ENCODE measurements around the gene CHRNE. TPM values are rescaled to one million over a fixed set of nuclear protein-coding genes. Genes with fewer than 3 reads are reported as not detected.

The CHRNE gene
- total and polyA plus RNA-seq, 12 donors, result 0.30 to 7.2 (median 0.56) TPM; not detected in 2

GRCh38 chr17:4893721-4894560, 9.0 kb downstream of the CHRNE start:
- WGBS, 4 donors, result 86 to 94% (median 88%) methylated on average over 17 to 31 of the region's 31 CpGs
- no peak overlapping the region for H3K4me3 ChIP-seq
- H3K27ac ChIP-seq, result no peak overlapping the region
- no peaks in the 10 kb centered on the region for H3K9me3 ChIP-seq (replicated peaks in 1 of 3)
- TF ChIP-seq POLR2A (IDR thresholded peaks at IDR 0.05), result no peak
- TF ChIP-seq CTCF (IDR thresholded peaks at IDR 0.05), result no peak
- H3K36me3 ChIP-seq (replicated peaks in 1 of 2), result peaks cover 0 to 74% of the 10 kb centered on the region in 2 donors
- intact Hi-C loops (cut with DNase I), result loop anchor here in 1 of 2 donors (5.0 kb wide), 1 partner anchor 177 kb away; no protein-coding TSS in a partner anchor
- H3K4me1 ChIP-seq (replicated peaks in 1 of 2), result peaks cover 0 to 5% of the 10 kb centered on the region in 2 donors
- H3K27me3 ChIP-seq, result no peaks in the 10 kb centered on the region
- DNase-seq, result no peak

- TF ChIP-seq POLR2A (IDR thresholded peaks at IDR 0.05), result no peak
- TF ChIP-seq CTCF (IDR thresholded peaks at IDR 0.05), result no peak
- H3K36me3 ChIP-seq (replicated peaks in 1 of 2), result peaks cover 0 to 78% of the 10 kb centered on the region in 2 donors
- DNase-seq, result no peak
- no peak overlapping the region for H3K4me3 ChIP-seq
- H3K4me1 ChIP-seq (replicated peaks in 1 of 2), result no peaks in the 10 kb centered on the region
- intact Hi-C loops (cut with DNase I), result loop anchor here in 1 of 2 donors (5.0 kb wide), 1 partner anchor 176 kb away; no protein-coding TSS in a partner anchor
- H3K27me3 ChIP-seq, result no peaks in the 10 kb centered on the region
- H3K9me3 ChIP-seq (replicated peaks in 1 of 3), result no peaks in the 10 kb centered on the region
- WGBS, 4 donors, result 89 to 94% (median 93%) methylated on average over 18 of the region's 18 CpGs
- H3K27ac ChIP-seq, result no peak overlapping the region
These were observed 9.6 kb downstream of the CHRNE start for GRCh38 chr17:4893272-4893671.

GRCh38 chr17:4892499-4893221, 10.2 kb downstream of the CHRNE start:
- Histone ChIP-seq H3K36me3 (replicated peaks in 1 of 2) (peaks cover 0 to 85% of the 10 kb centered on the region in 2 donors), H3K27ac (no peak overlapping the region), H3K9me3 (replicated peaks in 1 of 3) (no peaks in the 10 kb centered on the region), H3K27me3 (no peaks in the 10 kb centered on the region), H3K4me3 (no peak overlapping the region), H3K4me1 (replicated peaks in 1 of 2) (no peaks in the 10 kb centered on the region)
- 75 to 91% (median 82%) methylated on average over 8 to 23 of the region's 23 CpGs for WGBS, 4 donors
- intact Hi-C loops (cut with DNase I), result loop anchor here in 1 of 2 donors (5.0 kb wide), 1 partner anchor 175 kb away; no protein-coding TSS in a partner anchor
- no peak for DNase-seq
- TF ChIP-seq POLR2A (IDR thresholded peaks at IDR 0.05), result no peak
- TF ChIP-seq CTCF (IDR thresholded peaks at IDR 0.05), result no peak

All from adrenal gland (tissue), 12 donors.